Parathyroid adenoma (tissue), 2 donors: ENCODE results near the gene CCL5.

Experiments
- H2AFZ ChIP-seq: fragments of 300-600 bp; sonication (generic); one replicate; pipeline ENCODE4 v1.7.0; 2017; ENCODE audit warnings: antibody characterized with exemption, mild to moderate bottlenecking
- H3K27ac ChIP-seq: fragments of 300-600 bp; sonication (generic); one replicate; pipeline ENCODE4 v1.7.0; 2017
- H3K27me3 ChIP-seq: fragments of 300-600 bp; sonication (generic); one replicate; pipeline ENCODE4 v1.7.0; 2017; ENCODE audit warnings: low read length; ENCODE audit not compliant: control insufficient read depth, insufficient read depth
- H3K36me3 ChIP-seq: fragments of 300-600 bp; sonication (generic); one replicate; pipeline ENCODE4 v1.7.0; 2017; ENCODE audit warnings: low read length; ENCODE audit not compliant: control insufficient read depth, insufficient read depth
- H3K4me1 ChIP-seq: fragments of 300-600 bp; sonication (generic); one replicate; pipeline ENCODE4 v1.7.0; 2017; ENCODE audit warnings: control low read depth
- H3K4me2 ChIP-seq: fragments of 300-600 bp; sonication (generic); one replicate; pipeline ENCODE4 v1.7.0; 2017; ENCODE audit warnings: low read length
- H3K4me3 ChIP-seq: fragments of 300-600 bp; sonication (generic); one replicate; pipeline ENCODE4 v1.7.0; 2017; ENCODE audit warnings: low read depth, low read length
- H3K79me2 ChIP-seq: fragments of 300-600 bp; sonication (generic); one replicate; pipeline ENCODE4 v1.7.0; 2017; ENCODE audit warnings: control low read depth
- H3K9ac ChIP-seq: fragments of 300-600 bp; sonication (generic); one replicate; pipeline ENCODE4 v1.7.0; 2017; ENCODE audit warnings: mild to moderate bottlenecking
- H3K9me3 ChIP-seq: fragments of 300-600 bp; sonication (generic); one replicate; pipeline ENCODE4 v1.7.0; 2017; ENCODE audit warnings: low read length; ENCODE audit not compliant: control insufficient read depth
- TF ChIP-seq, protein P1 (sequence below): fragments of 300-600 bp; sonication (generic); IDR thresholded peaks from one replicate; pipeline ENCODE4 v1.7.0; 2017; ENCODE audit warnings: antibody characterized with exemption, mild to moderate bottlenecking
- donor health status: primary hyperparathyroidism.

The CCL5 gene

DNA sequence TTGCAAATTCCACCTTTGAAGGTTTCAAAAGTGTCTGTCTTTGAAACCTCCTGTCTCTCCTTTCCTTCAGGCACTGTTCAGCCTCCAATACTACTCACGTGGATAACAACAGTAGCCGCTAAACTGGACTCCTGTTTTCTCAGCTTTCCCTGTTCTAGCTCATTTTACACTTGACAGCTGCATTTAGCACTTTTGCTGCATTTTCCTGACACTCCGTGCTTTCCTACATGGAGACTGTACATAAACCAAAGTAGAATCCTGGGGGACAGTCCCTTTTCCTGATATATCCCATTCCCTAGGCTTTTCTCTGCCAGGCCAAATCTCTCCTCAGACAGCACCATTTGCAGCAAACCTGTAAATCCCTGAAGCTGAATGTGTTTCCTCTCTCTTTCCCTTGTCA, 3.6 kb downstream of the CCL5 start:
- Histone ChIP-seq H3K27ac (no peak overlapping the region), H3K4me1 (no peaks in the 10 kb centered on the region), H3K9me3 (no peaks in the 10 kb centered on the region), H3K27me3 (no peaks in the 10 kb centered on the region), H3K4me3 (no peak overlapping the region), H2AFZ (no peak overlapping the region), H3K79me2 (no peaks in the 10 kb centered on the region), H3K36me3 (no peaks in the 10 kb centered on the region), H3K9ac (no peak overlapping the region), H3K4me2 (no peak overlapping the region)
- TF ChIP-seq, protein P1, sequence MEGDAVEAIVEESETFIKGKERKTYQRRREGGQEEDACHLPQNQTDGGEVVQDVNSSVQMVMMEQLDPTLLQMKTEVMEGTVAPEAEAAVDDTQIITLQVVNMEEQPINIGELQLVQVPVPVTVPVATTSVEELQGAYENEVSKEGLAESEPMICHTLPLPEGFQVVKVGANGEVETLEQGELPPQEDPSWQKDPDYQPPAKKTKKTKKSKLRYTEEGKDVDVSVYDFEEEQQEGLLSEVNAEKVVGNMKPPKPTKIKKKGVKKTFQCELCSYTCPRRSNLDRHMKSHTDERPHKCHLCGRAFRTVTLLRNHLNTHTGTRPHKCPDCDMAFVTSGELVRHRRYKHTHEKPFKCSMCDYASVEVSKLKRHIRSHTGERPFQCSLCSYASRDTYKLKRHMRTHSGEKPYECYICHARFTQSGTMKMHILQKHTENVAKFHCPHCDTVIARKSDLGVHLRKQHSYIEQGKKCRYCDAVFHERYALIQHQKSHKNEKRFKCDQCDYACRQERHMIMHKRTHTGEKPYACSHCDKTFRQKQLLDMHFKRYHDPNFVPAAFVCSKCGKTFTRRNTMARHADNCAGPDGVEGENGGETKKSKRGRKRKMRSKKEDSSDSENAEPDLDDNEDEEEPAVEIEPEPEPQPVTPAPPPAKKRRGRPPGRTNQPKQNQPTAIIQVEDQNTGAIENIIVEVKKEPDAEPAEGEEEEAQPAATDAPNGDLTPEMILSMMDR = no peak

DNA sequence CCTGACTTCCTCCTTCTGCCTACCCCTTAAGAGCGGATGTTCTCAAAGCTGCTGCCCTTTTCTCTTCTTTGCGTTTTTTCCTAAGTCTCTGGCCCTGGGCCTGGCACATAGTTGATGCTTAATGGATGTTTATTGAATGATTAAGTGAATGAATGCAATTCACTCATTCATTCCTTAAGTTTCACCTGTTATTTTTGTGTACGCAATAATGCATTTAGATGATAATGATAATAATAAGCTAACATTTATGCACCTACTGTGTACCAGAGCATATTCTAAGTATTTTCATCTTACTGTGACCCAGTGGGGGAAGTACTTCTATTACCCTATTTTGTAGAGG, 4.4 kb downstream of the CCL5 start:
- Histone ChIP-seq H3K36me3 (no peaks in the 10 kb centered on the region), H3K4me3 (no peak overlapping the region), H3K27ac (no peak overlapping the region), H2AFZ (no peak overlapping the region), H3K27me3 (no peaks in the 10 kb centered on the region), H3K4me2 (no peak overlapping the region), H3K9ac (no peak overlapping the region), H3K9me3 (no peaks in the 10 kb centered on the region), H3K79me2 (no peaks in the 10 kb centered on the region), H3K4me1 (no peaks in the 10 kb centered on the region)
- TF ChIP-seq, protein P1 = no peak

DNA sequence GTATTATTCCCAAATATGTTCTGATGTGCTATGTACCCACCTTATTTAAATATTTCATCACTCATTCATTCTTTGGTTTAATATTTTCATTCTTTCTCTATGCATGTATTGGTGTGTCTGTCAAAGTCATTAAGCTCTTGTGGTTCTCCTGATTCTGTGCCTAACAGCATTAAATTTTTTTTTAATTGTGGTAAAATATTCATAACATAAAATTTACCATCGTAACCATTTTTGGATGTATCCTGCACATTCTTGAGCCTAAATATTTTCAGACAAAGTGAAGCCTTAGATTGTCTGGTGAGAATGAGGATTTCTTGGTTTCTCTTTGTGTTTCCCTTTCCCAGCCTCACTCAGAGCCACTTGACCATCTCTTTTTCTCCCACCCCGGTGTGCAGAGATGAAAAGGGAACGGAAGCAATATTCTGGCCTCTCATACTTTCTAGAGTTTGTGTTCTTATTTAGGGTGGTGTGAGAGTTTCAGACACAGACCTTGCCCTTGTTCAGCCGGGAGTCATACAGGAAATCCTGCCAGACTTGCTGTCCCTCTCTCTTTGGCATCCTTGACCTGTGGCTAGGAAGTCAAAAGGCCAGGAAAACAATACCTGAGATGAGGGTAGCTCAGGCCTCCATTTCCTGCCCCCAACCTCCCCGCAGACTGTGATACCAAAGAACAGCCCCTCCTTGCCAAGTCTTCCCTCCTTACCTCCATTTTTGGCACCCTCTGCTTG, 4.9 kb downstream of the CCL5 start:
- Histone ChIP-seq H3K27ac (no peak overlapping the region), H3K4me3 (no peak overlapping the region), H3K36me3 (no peaks in the 10 kb centered on the region), H2AFZ (no peak overlapping the region), H3K79me2 (no peaks in the 10 kb centered on the region), H3K27me3 (no peaks in the 10 kb centered on the region), H3K9ac (no peak overlapping the region), H3K4me2 (no peak overlapping the region), H3K9me3 (no peaks in the 10 kb centered on the region), H3K4me1 (no peaks in the 10 kb centered on the region)
- TF ChIP-seq, protein P1 = no peak

DNA sequence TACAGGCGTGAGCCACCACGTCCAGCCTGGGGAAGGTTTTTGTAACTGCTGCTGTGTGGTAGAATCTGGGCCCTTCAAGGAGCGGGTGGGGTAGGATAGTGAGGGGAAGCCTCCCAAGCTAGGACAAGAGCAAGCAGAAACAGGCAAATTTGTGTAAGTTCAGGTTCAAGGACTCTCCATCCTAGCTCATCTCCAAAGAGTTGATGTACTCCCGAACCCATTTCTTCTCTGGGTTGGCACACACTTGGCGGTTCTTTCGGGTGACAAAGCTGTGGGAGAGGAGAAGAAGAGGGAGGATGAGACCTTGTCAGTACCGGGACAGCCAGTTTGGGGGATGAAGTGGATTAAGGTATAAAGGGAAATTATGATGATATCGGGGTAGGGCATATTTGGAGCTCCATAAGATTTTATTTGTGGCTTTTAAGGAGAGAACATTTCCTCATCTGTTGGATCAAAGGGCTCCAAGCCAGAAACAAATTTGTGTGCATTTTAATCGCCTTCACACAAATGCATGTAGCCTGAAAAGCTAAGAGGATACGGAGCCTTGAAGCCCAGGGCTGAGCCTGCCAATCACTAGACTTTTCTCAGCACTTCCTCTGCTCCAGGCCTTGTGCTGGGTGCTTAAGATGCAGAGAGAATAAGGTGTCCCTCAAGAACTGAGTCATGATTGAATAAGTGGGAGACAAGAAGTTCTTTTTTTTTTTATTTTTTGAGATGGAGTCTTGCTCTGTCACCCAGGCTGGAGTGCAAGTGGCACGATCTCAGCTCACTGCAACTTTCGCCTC, 7.8 kb downstream of the CCL5 start:
- TF ChIP-seq, protein P1 = no peak
- Histone ChIP-seq H3K27me3 (no peaks in the 10 kb centered on the region), H3K4me3 (no peak overlapping the region), H3K36me3 (no peaks in the 10 kb centered on the region), H3K27ac (no peak overlapping the region), H3K4me2 (no peak overlapping the region), H3K9me3 (no peaks in the 10 kb centered on the region), H3K4me1 (no peaks in the 10 kb centered on the region), H3K79me2 (no peaks in the 10 kb centered on the region), H3K9ac (no peak overlapping the region), H2AFZ (no peak overlapping the region)
